HEK293T (cell line): Measurements from ENCODE around the gene PDLIM3.

Experiments
- CTCF ChIA-PET: fragments of 350-600 bp; formaldehyde crosslinking; extraction: SDS; loops from one replicate; lab custom pipeline; 2021; ENCODE audit warnings: antibody characterized with exemption, inconsistent platforms; lab: Yijun Ruan, JAX
- POLR2A ChIA-PET: fragments of 350-600 bp; formaldehyde crosslinking; extraction: SDS; loops from one replicate; lab custom pipeline; 2020; ENCODE audit warnings: antibody characterized with exemption, inconsistent platforms; lab: Yijun Ruan, JAX
- DNase-seq: peaks from one replicate; pipeline ENCODE4 v3.0.0; 2012; ENCODE audit warnings: mixed read lengths; ENCODE audit errors: extremely low spot score
- ARNT ChIP-seq: fragments of 450-650 bp; IDR thresholded peaks from 2 replicates; pipeline ENCODE4 v1.6.1; 2017; ENCODE audit warnings: mild to moderate bottlenecking
- BHLHE40 ChIP-seq: fragments of 450-650 bp; IDR thresholded peaks from 2 replicates; pipeline ENCODE4 v1.6.1; 2016; ENCODE audit warnings: mild to moderate bottlenecking, moderate library complexity, borderline replicate concordance
- CTBP1 ChIP-seq: fragments of 450-650 bp; IDR thresholded peaks from 2 replicates; pipeline ENCODE4 v1.6.1; 2016; ENCODE audit warnings: borderline replicate concordance
- ELF4 ChIP-seq: fragments of 450-650 bp; IDR thresholded peaks from 2 replicates; pipeline ENCODE4 v1.6.1; 2017; ENCODE audit warnings: antibody characterized with exemption
- FOXA1 ChIP-seq: fragments of 450-650 bp; IDR thresholded peaks from 2 replicates; pipeline ENCODE4 v1.6.1; 2016; ENCODE audit warnings: mild to moderate bottlenecking
- FOXK2 ChIP-seq: fragments of 450-650 bp; IDR thresholded peaks from 2 replicates; pipeline ENCODE4 v1.6.1; 2016; ENCODE audit warnings: mild to moderate bottlenecking
- FOXM1 ChIP-seq: fragments of 450-650 bp; IDR thresholded peaks from 2 replicates; pipeline ENCODE4 v1.6.1; 2017; ENCODE audit warnings: mild to moderate bottlenecking, borderline replicate concordance
- HDGF ChIP-seq: fragments of 450-650 bp; IDR thresholded peaks from 2 replicates; pipeline ENCODE4 v1.6.1; 2017; ENCODE audit warnings: antibody characterized with exemption, borderline replicate concordance
- L3MBTL2 ChIP-seq: fragments of 450-650 bp; conservative IDR thresholded peaks from 2 replicates; pipeline ENCODE4 v1.6.1; 2016; ENCODE audit warnings: mild to moderate bottlenecking
- LEF1 ChIP-seq: fragments of 450-650 bp; IDR thresholded peaks from 2 replicates; pipeline ENCODE4 v1.6.1; 2017; ENCODE audit warnings: mild to moderate bottlenecking, borderline replicate concordance
- NFRKB ChIP-seq: fragments of 450-650 bp; IDR thresholded peaks from 2 replicates; pipeline ENCODE4 v1.6.1; 2016; ENCODE audit warnings: mild to moderate bottlenecking, moderate library complexity
- PKNOX1 ChIP-seq: fragments of 450-650 bp; IDR thresholded peaks from 2 replicates; pipeline ENCODE4 v1.6.1; 2016
- SP1 ChIP-seq: fragments of 450-650 bp; IDR thresholded peaks from 2 replicates; pipeline ENCODE4 v1.6.1; 2017
- SUZ12 ChIP-seq: fragments of 450-650 bp; IDR thresholded peaks from 2 replicates; pipeline ENCODE4 v1.6.1; 2016; ENCODE audit warnings: mild to moderate bottlenecking
- TARDBP ChIP-seq: fragments of 450-650 bp; IDR thresholded peaks from 2 replicates; pipeline ENCODE4 v1.6.1; 2016
- ZNF384 ChIP-seq: fragments of 450-650 bp; IDR thresholded peaks from 2 replicates; pipeline ENCODE4 v1.6.1; 2016

Gene PDLIM3

GRCh38 chr4:185500035-185500434, 35.3 kb downstream of the PDLIM3 start:
- TF ChIP-seq FOXA1 (no peak), ZNF384 (no peak), LEF1 (no peak), BHLHE40 (no peak), TARDBP (no peak), SUZ12 (no peak), CTBP1 (no peak), HDGF (no peak), FOXM1 (no peak), PKNOX1 (no peak), NFRKB (no peak), ARNT (no peak), L3MBTL2 (no peak), FOXK2 (no peak), ELF4 (no peak), SP1 (no peak)
- POLR2A ChIA-PET: no interaction called here
- CTCF ChIA-PET: no interaction called here
- DNase-seq: no peak

- DNase-seq: no peak
- TF ChIP-seq BHLHE40 (no peak), NFRKB (no peak), ELF4 (no peak), SP1 (no peak), L3MBTL2 (no peak), TARDBP (no peak), ZNF384 (no peak), PKNOX1 (no peak), ARNT (no peak), LEF1 (no peak), HDGF (no peak), SUZ12 (no peak), CTBP1 (no peak), FOXA1 (no peak), FOXK2 (no peak), FOXM1 (no peak)
- ChIA-PET CTCF (no interaction called here), POLR2A (no interaction called here)
Measured at GRCh38 chr4:185488650-185489049, 46.7 kb downstream of the PDLIM3 start.

- DNase-seq: no peak
- CTCF ChIA-PET: interaction anchor here (0.6 kb wide), 1 partner anchor 117 kb away, joined by 3 read pairs; no protein-coding TSS in a partner anchor
- POLR2A ChIA-PET: interaction anchor here (1.1 kb wide), 1 partner anchor 56 kb away, joined by 4 read pairs; no protein-coding TSS in a partner anchor
- no peak for TF ChIP-seq LEF1
- TF ChIP-seq ELF4: no peak
- no peak for TF ChIP-seq NFRKB
- TF ChIP-seq FOXM1: no peak
- no peak for TF ChIP-seq FOXA1
- no peak for TF ChIP-seq FOXK2
- no peak for TF ChIP-seq CTBP1
Measured at GRCh38 chr4:185481401-185481800, 53.9 kb downstream of the PDLIM3 start.

GRCh38 chr4:185480016-185480732, 55.1 kb downstream of the PDLIM3 start:
- DNase-seq: no peak
- no peak for TF ChIP-seq FOXK2
- no peak for TF ChIP-seq CTBP1
- no peak for TF ChIP-seq BHLHE40
- TF ChIP-seq FOXA1: no peak
- no peak for TF ChIP-seq HDGF
- TF ChIP-seq ELF4: no peak
- ChIA-PET POLR2A (no interaction called here), CTCF (interaction anchor here (0.6 to 0.7 kb wide), 2 partner anchors 417 to 1005 kb away, joined by 3 to 4 read pairs; no protein-coding TSS in a partner anchor)

- DNase-seq: no peak
- POLR2A ChIA-PET: no interaction called here
- TF ChIP-seq ZNF384 (no peak), PKNOX1 (no peak)
- CTCF ChIA-PET: interaction anchor here (0.6 to 0.7 kb wide), 2 partner anchors 418 to 1004 kb away, joined by 3 to 4 read pairs; no protein-coding TSS in a partner anchor
Measured at GRCh38 chr4:185479507-185479971, 55.8 kb downstream of the PDLIM3 start.

GRCh38 chr4:185473247-185473646, 62.1 kb downstream of the PDLIM3 start:
- TF ChIP-seq SP1 (no peak), CTBP1 (no peak)
- no peak for DNase-seq
- CTCF ChIA-PET: interaction anchor here (0.6 to 2.0 kb wide), 3 partner anchors 125 to 626 kb away, joined by 3 to 7 read pairs (median 3); no protein-coding TSS in a partner anchor
- POLR2A ChIA-PET: interaction anchor here (0.8 kb wide), 1 partner anchor 77 kb away, joined by 3 read pairs; the partner anchor contains the start of gene ANKRD37
